Cardiac septum (tissue), 1 donor: ENCODE results near the gene LRIF1. TPM values are rescaled to one million over a fixed set of nuclear protein-coding genes. Genes with fewer than 3 reads are reported as not detected.
"Not testable (repeated sequence)": the region's sequence is repeated elsewhere in the genome, so short reads cannot be mapped to it uniquely, and the experiment has no call there.

Experiments
- DNase-seq: peaks from one replicate; pipeline ENCODE4 v3.0.0-alpha.2; 2020; ENCODE audit warnings: low spot score
- intact Hi-C: fragments of 100-400 bp; cut with DNase I; formaldehyde crosslinking; loops from one replicate; pipeline ENCODE4 v1.14.0; 2022
- total RNA-seq: library from RNA; stranded (reverse); fragmentation: NEBNext Ultra II Directional; extraction: Animal tissue kit (Norgen Biotek cat#: 25700); gene quantifications from one replicate; pipeline ENCODE4 v1.2.1, GENCODE V29; 2021
- donor health status: DM: no; HTN: no; CAD: no.

The LRIF1 gene
- total RNA-seq, 1 donor from 2014 or later, result 16.5 TPM

DNA sequence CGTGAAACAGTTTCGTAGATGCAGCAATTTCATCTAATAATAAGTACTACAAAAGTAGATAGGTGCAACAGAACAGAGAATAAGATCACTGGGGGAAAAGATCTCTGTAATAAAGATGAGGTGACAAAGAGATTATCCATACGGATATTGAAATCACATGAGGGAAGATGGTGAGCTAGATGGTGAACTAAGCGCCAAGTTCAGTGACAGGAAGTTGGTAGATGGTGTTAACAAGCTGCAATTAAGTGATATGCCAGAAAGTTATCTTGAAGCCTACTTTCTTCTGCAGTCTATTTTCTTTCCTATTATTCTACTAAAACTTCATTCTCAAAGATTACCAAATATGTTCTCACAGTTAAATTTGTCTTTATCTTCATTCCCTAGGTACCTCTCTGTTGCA lies 7.1 kb downstream of the LRIF1 start:
- no peak for DNase-seq
- intact Hi-C loops, result no loop called here

- DNase-seq, result no peak
- intact Hi-C loops, result no loop called here
Measured at GRCh38 chr1:110953031-110953430, 10.7 kb downstream of the LRIF1 start.

DNA sequence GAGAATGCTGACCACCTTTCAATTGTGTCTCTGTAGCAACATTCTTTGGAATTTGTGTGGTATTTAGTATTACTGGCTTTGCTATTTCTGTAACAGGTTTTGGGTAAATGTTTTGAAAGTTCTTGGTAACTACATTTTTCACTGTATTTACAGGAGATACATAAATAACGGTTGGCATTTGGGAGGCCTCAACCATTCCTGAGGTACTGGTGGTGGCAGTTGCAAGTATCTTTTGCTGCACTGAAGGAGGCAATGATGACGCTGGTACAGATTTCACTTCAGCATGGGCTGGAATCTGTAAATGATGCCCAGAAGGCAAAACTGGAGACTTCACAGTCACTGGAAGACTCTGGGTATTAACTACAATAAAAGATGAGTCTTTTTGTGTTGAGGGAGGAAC lies 11.7 kb downstream of the LRIF1 start:
- intact Hi-C loops, result no loop called here
- no peak for DNase-seq

DNA sequence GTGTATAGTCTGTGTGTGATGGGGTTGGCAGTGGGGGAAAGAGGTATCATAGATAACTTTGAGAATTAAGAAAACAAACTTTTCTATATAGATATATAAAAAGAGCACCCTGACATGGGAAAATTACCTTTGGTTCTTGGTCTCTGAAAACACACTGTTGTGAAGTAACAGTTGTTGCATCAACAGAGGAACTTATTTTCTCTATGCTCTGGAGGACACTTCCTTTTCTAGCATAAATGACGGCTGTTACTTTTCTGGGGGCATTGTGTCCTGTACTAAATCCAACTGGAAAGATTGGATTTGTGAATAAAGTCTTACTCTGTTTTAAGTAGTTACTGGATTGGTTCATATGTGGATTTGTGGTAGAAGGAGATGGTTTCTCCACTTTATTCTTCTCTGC lies 12.6 kb downstream of the LRIF1 start:
- no peak for DNase-seq
- intact Hi-C loops, result no loop called here

GRCh38 chr1:110948038-110948810 lies 15.5 kb downstream of the LRIF1 start:
- intact Hi-C loops, result no loop called here

DNA sequence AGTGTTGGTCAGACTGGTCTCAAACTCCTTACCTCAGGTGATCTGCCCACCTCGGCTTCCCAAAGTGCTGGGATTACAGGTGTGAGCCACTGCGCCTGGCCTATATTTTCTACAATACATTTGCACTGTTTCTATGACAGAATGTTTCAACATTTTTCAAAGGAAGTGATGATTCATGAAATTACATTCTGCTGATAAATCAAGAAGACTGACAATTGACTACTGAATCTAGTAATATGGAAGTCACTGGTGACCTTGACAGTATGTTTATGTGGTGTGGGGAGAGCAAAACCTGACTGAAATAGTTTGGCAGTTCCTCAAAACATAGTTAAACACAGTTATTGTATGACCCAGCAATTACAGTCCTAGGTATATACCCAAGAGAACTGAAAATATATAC lies 18.1 kb downstream of the LRIF1 start:
- intact Hi-C loops, result no loop called here
- DNase-seq, result no peak

More at GRCh38 chr1:110948038-110948810, 15.5 kb downstream of the LRIF1 start:
- no peak for DNase-seq

DNA sequence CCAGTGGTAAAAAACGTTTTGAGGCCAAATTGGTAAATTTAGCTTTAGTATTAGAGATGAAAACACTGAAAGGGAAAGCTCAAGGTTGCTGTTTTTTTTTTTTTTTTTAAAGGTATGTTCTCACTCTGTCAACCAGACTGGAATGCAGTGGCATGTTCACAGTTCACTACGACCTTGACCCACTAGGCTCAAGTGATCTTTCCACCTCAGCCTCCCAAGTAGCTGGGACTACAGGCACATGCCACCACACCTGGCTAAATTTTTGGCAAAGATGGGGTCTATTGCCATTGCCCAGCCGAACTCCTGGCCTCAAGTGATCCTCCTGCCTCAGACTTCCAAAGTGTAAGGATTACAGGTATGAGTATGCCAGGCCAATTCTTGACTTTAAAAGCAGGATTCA lies 18.9 kb downstream of the LRIF1 start:
- intact Hi-C loops, result no loop called here

DNA sequence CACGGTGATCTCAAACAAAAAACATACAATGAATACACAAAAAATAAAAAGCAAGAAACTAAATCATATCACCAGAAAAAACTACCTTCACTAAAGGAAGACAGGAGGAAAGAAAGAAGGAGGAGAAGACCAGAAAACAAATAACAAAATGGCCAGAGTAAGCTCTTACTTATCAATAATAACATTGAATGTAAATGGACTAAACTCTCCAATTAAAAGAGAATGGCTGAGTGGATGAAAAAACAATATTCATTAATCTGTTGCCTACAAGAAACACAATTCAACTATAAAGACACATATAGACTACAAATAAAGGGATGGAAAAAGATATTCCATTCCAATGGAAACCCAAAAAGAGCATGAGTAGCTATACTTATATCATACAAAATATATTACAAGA lies 27.2 kb downstream of the LRIF1 start:
- intact Hi-C loops, result no loop called here
- DNase-seq, result no peak

More for the DNA sequence above, 18.9 kb downstream of the LRIF1 start:
- no peak for DNase-seq

- intact Hi-C loops, DNase-seq: not testable (repeated sequence)
Measured at GRCh38 chr1:110931097-110931496, 32.6 kb downstream of the LRIF1 start.

GRCh38 chr1:110928904-110929303 lies 34.8 kb downstream of the LRIF1 start:
- intact Hi-C loops, result no loop called here

GRCh38 chr1:110928191-110928590 lies 35.5 kb downstream of the LRIF1 start:
- DNase-seq, result no peak
- intact Hi-C loops, result no loop called here

More at GRCh38 chr1:110928904-110929303, 34.8 kb downstream of the LRIF1 start:
- no peak for DNase-seq

DNA sequence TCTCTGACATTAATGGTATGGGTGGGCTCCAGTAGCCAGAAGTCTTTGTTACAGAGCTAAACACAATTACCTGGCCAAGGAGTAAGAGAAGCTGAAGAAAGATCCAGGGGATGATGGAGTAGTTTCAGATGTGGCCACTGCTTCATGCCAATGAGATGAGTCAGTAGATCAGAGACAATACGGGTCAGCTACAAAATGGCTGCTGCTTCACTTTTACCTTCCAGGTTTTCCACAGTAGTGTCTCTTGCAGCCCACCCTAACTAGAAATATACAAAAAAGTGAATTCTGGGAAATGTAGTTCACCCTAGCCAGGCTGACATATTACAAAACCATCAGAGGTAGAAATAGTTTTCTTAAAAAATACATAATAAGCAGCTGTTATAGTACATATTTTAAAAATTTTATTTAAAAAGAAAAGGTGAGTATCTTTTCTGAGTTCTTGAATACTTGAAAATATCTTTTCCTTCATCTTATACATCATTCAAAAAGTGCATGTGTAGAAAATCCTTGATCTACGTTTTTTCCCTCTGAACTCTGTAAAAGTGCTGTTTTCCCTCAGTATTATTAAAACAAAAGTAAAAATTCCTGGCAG lies 36.1 kb downstream of the LRIF1 start:
- DNase-seq, result no peak
- intact Hi-C loops, result no loop called here

DNA sequence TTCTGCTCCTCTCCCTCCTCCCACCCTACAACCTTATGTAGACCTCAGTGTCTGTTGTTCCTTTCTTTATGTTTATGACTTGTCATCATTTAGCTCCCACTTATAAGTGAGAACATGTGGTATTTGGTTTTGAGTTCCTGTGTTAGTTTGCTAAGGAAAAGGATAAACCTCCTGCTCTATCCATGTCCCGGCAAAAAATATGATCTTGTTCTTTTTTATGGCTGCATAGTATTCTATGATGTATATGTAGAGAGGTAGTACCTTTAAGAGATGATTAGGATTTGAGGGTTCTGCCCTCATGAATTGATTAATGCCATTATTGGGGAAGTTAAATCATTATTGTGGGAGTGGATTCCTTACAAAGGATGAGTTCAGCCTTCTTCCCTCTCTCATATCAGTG lies 41.8 kb downstream of the LRIF1 start:
- no peak for DNase-seq
- intact Hi-C loops, result no loop called here

GRCh38 chr1:110918016-110918415 lies 45.7 kb downstream of the LRIF1 start:
- DNase-seq, result no peak
- intact Hi-C loops, result no loop called here

GRCh38 chr1:110916669-110917306 lies 46.9 kb downstream of the LRIF1 start:
- DNase-seq, result no peak
- intact Hi-C loops, result no loop called here

GRCh38 chr1:110916274-110916668 lies 47.5 kb downstream of the LRIF1 start:
- DNase-seq, result no peak
- intact Hi-C loops, result no loop called here

- no peak for DNase-seq
Measured at GRCh38 chr1:110915804-110916203, 47.9 kb downstream of the LRIF1 start.

GRCh38 chr1:110914676-110915075 lies 49.0 kb downstream of the LRIF1 start:
- intact Hi-C loops, result no loop called here
- DNase-seq, result no peak

More at GRCh38 chr1:110915804-110916203, 47.9 kb downstream of the LRIF1 start:
- intact Hi-C loops, result no loop called here

- DNase-seq, result no peak
- intact Hi-C loops, result no loop called here
Measured at GRCh38 chr1:110912784-110913183, 50.9 kb downstream of the LRIF1 start.

DNA sequence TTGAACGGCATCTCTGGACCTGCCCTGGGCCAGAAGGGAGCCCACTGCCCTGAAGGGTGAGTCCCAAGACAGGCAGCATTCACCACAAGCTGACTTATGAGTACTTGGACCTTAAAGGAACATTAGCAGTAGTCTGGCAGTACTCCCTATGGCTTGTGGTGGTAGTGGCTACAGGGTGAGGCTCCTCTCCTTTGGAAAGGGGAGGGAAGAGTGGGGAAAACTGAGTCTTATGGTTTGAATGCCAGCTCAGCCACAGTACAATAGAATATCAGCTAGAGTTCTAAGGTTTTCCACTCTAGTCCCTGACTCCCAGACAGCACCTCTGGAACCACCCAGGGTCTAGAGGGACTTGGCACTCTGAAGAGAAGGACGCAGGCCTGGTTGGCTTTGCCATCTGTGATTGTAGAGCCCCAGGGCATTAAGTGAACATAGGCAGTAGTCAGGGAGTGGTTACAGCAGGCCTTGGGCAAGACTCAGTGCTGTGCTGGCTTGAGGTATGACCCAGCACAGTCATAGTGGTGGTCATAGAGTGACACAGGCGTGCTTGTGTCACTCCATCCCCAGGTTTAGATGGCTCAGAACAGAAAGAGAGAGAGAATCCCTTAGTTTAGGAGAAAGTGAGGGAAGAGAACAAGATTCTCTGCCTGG lies 59.7 kb downstream of the LRIF1 start:
- no peak for DNase-seq
- intact Hi-C loops, result no loop called here
